Measurements from ENCODE around the gene IFNL3.
"Not testable (repeated sequence)": the region's sequence is repeated elsewhere in the genome, so short reads cannot be mapped to it uniquely, and the experiment has no call there.

The IFNL3 gene

GRCh38 chr19:39252458-39252857 lies 7.7 kb upstream of the IFNL3 start:
- no peak for DNase-seq

DNA sequence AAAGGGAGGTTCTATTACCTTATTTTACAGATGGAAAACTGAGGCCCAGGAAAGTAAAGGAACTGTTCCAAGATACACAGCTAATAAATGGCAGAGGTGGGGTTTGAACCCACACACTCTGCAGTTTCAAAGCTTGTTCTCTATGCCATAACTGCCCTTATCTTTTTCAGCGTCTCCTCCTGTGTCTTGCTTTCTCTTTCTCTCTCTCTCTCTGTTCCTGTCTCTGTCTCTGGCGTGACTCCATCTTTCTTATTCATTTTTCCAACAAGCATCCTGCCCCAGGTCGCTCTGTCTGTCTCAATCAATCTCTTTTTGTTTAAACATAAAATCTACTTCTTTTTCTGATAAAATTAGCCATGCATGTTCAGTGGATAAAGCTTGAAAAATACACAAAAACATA lies 7.0 kb upstream of the IFNL3 start:
- DNase-seq = no peak

GRCh38 chr19:39251081-39251480 lies 6.3 kb upstream of the IFNL3 start:
- DNase-seq = no peak

- DNase-seq = no peak
These were observed 4.0 kb upstream of the IFNL3 start, which contains the start of gene IFNL4 for GRCh38 chr19:39248806-39249205. TSS of gene IFNL4 (minus strand) at chr19:39248856.

- DNase-seq = no peak
These were observed 3.2 kb upstream of the IFNL3 start for GRCh38 chr19:39247701-39248664.

DNA sequence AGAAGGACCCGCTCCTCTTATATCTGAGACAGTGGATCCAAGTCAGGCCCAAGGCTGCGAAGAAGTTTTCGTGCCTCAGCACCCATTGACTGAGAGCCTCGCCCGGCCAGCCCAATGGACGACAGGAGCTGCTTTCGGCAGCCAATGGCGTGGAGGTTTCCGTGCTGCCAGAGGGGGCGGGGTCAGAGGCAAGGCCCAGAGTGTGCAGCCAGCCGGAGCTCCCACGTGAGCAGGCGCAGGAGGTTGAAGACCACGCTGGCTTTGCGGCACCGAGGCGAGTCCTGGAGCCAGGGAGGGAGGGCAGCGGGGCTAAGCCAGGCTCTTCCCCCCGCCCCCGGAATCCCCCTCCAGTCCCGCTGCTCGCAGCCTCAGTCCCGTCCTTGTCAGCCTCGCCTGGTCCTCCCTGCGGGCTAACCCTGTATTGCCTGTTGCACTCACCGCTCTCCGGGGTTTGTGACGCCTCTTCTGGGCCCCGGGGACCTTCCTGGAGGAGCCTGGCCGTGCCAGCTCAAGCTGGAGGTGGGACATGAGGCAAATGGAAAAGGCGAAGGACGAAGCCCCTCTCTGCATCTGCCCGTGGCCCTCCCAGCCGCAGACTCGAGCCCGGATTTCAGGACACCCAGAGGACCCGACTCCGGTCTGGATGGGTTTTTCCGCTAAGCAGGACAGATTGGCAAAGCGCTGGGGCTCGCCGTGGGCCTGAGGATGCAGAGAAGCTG lies 2.3 kb upstream of the IFNL3 start:
- peak in 1 of 2 experiments; percentile 12 for DNase-seq

- not testable (repeated sequence) for DNase-seq
These were observed 360 bp upstream of the IFNL3 start for GRCh38 chr19:39245166-39245565.

GRCh38 chr19:39243741-39244140 lies 1.1 kb downstream of the IFNL3 start:
- DNase-seq = not testable (repeated sequence)

DNA sequence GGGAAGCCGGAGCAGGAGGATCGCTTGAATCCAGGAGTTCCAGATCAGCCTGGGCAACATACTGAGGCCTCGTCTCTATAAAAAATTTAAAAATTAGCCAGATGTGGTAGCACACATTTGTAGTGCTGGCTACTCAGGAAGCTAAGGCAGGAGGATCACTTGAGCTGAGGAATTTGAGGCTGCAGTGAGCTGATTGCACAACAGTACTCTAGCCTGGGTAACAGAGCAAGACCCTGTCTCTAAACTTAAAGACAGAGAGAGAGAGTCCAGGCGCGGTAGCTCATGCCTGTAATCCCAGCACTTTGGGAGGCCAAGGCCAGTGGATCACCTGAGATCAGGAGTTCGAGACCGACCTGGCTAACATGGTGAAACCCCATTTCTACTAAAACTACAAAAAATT lies 4.4 kb downstream of the IFNL3 start:
- DNase-seq = no peak

DNA sequence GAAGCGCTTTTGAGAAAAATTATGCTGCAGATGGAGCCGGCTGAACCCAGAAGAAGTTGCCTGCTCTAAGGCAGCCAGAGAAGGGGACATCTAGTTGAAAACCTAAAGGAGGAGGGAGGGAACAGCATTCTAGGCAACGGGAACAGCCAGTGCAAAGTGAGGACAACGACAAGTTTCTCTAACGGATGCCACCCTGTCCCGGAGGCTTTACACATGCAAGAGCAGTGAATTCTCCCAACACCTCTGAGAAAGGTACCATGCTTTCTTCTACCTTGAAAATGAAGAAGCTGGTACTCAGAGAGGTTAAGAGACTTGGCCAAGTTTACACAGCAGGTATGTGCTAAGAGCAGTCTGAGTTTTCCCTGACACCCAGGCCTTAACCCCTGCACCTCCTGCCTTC lies 5.9 kb downstream of the IFNL3 start:
- no peak for DNase-seq

- no peak for DNase-seq
These were observed 6.6 kb downstream of the IFNL3 start for GRCh38 chr19:39238209-39238608.

DNA sequence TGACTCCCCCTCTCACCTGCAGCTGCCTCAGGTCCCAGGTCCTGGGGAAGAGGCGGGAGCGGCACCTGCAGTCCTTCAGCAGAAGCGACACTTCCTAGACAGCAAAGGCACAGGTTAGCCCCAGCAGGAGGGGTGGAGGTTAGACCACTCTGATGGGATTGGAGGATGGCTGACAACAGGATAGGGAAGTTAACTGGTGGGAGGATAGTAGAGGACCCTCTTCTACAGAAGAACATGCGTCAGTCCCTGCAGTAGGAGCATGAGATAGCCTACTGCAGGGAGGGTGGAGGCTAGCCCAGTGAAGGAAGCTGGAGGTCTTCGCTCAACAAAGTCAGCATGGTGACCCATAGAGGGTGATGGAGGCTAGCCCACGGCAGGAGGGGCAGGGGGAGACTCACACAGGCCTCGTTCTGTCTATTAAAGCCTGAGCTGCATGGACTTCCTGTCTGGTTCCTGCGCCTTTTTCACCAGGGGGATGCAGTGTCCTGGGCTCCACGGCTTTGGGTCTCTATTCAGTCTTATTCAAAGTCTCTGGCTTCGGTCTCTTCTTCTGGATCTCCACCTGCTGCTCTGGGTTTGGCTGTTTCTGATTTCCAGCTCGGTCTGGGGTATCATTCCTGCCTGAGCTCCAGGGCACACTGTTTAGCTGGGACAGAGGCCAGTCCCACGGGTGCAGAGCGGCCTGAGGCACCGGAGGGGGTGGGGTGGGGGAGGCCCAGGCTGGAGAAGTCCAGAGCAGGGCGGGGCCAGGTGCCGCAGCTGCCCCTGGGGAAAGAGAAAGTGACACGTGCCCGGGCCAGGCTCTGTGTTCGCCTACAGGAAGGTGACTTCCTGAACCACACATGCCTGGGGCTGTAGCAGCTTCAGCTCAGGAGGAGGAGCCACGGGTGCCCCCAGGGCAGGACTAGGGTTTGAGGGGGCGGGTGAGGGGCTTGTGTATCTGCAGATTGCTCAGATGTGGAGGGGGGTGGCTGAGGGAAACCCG lies 7.3 kb downstream of the IFNL3 start:
- peak; percentile 25 to 28 for DNase-seq

- no peak for DNase-seq
These were observed 8.3 kb downstream of the IFNL3 start for GRCh38 chr19:39236527-39236926.

DNA sequence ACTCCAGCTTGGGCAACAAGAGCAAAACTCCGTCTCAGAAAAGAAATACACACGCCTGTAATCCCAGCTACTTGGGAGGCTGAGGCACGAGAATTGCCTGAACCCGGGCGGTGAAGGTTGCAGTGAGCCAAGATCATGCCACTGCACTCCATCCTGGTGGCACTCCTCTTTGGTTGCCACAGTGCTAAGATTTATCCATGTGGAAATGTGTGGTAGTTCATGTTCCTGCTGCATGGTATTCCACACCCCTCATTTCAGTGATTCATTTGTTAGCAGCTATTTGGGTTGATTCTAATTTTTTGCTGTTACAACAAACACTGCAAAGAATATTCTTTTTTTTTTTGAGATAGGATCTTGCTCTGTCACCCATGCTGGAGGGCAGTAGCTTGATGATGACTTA lies 12.1 kb downstream of the IFNL3 start:
- no peak for DNase-seq

GRCh38 chr19:39230096-39230764 lies 14.6 kb downstream of the IFNL3 start:
- no peak for DNase-seq

- no peak for DNase-seq
These were observed 19.9 kb downstream of the IFNL3 start for GRCh38 chr19:39224910-39225309.

GRCh38 chr19:39223703-39224279 lies 21.0 kb downstream of the IFNL3 start:
- no peak for DNase-seq

DNA sequence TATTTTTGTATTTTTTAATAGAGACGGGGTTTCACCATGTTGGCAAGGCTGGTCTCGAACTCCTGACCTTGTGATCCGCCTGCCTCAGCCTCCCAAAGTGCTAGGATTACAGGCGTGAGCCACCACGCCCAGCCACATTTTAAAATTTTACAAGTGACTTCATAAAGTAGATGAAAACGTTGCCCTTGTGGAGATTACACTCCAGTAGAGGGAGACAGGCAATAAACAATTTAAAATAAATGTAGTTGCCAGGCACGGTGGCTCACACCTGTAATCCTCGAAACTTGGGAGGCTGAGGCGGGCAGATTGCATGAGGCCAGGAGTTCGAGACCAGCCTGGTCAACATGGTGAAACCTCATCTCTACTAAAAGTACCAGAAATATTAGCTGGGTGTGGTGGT lies 25.7 kb downstream of the IFNL3 start:
- DNase-seq = not testable (repeated sequence)

DNA sequence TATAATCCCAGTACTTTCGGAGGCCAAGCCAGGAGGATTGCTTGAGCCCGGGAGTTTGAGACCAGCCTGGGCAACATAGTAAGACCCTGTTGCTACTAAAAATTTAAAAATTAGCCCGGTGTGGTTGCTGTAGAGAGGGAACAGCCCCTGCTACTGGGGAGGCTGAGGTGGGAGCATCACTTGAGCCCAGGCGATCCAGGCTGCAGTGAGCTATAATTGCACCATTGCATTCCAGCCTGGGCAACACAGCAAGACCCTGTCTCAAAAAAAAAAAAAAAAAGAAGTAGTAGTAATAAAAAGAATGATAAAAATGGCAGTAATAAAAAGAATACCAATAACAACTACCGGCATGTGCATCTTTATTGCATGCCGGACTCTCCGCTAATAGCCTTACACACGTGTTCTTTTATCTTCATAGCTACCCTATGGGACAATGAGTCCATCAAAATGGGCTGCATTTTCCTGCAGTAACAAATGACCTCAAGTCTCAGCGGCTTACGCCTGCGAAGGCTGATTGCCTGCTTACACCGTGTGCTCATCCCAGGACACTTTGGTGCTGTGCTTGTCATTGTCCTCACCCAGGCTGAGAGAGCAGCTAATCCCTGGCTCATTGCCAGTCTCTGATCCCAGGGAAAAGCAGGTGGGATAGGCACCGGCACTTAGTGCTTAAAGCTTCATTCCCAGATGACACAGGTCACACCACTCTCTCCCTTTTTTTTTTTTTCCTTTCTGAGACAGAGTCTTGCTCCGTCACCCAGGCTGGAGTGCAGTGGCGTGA lies 26.4 kb downstream of the IFNL3 start:
- no peak for DNase-seq

DNA sequence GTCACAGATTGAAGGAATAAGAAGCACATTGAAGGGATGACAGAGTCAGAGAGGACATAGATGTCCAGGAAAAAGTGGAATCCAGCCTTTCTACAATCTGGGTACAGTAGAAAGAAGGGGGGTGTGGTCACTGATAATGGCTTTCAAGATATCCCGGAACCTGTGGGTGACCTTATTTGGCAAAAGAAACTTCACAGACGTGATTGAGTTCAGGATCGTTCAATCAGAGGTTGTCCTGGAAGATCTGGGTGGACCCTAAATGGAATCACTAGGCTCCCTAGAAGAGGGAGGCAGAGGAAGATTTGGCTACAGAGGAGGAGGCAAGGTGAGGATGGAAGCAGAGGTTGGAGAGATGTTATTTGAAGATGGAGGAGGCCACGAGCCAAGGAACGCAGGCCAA lies 27.7 kb downstream of the IFNL3 start:
- no peak for DNase-seq

- DNase-seq = not testable (repeated sequence)
These were observed 29.5 kb downstream of the IFNL3 start for GRCh38 chr19:39215323-39215722.
